Glomerular endothelial cell (primary cell): ENCODE data around the gene SLC35F6. TPM values are rescaled to one million over a fixed set of nuclear protein-coding genes. Genes with fewer than 3 reads are reported as not detected.
A peak's percentile ranks its signal among the peaks of the same experiment; 100 is the strongest.
"Not testable (repeated sequence)": the region's sequence is repeated elsewhere in the genome, so short reads cannot be mapped to it uniquely, and the experiment has no call there.

Experiments used
- DNase-seq: peaks from one replicate; pipeline ENCODE4 v3.0.0-alpha.2; 2011; ENCODE audit warnings: low read depth, low spot score; ENCODE audit errors: extremely low read depth
- total RNA-seq: library from RNA; depleted of rRNA; stranded (reverse); fragments of >200 nt; gene quantifications from 2 replicates; pipeline ENCODE4 v1.2.3, GENCODE V29; 2015

SLC35F6 gene
- total RNA-seq, 1 donor from 2014 or later, result 43.4 TPM

GRCh38 chr2:26729311-26729710 lies 34.8 kb upstream of the SLC35F6 start:
- DNase-seq, result no peak

GRCh38 chr2:26730549-26731344 lies 33.3 kb upstream of the SLC35F6 start:
- no peak for DNase-seq

GRCh38 chr2:26731714-26732113 lies 32.4 kb upstream of the SLC35F6 start:
- no peak for DNase-seq

GRCh38 chr2:26732446-26732845 lies 31.6 kb upstream of the SLC35F6 start:
- DNase-seq, result no peak

- no peak for DNase-seq
Measured at GRCh38 chr2:26733413-26733812, 30.7 kb upstream of the SLC35F6 start.

GRCh38 chr2:26735097-26735496 lies 29.0 kb upstream of the SLC35F6 start:
- DNase-seq, result no peak

- no peak for DNase-seq
Measured at GRCh38 chr2:26735883-26736588, 28.0 kb upstream of the SLC35F6 start.

- DNase-seq, result no peak
Measured at GRCh38 chr2:26737221-26737620, 26.9 kb upstream of the SLC35F6 start.

- no peak for DNase-seq
Measured at GRCh38 chr2:26738481-26738880, 25.6 kb upstream of the SLC35F6 start.

GRCh38 chr2:26739514-26739913 lies 24.6 kb upstream of the SLC35F6 start:
- no peak for DNase-seq

- no peak for DNase-seq
Measured at GRCh38 chr2:26740346-26740745, 23.7 kb upstream of the SLC35F6 start.

- no peak for DNase-seq
Measured at GRCh38 chr2:26740890-26741302, 23.2 kb upstream of the SLC35F6 start.

- DNase-seq, result no peak
Measured at GRCh38 chr2:26742048-26742770, 21.9 kb upstream of the SLC35F6 start.

GRCh38 chr2:26743852-26744251 lies 20.2 kb upstream of the SLC35F6 start:
- DNase-seq, result no peak

- no peak for DNase-seq
Measured at GRCh38 chr2:26744953-26745352, 19.1 kb upstream of the SLC35F6 start.

GRCh38 chr2:26745609-26746327 lies 18.3 kb upstream of the SLC35F6 start:
- peak; percentile 51 for DNase-seq

GRCh38 chr2:26746934-26747333 lies 17.1 kb upstream of the SLC35F6 start:
- no peak for DNase-seq

- DNase-seq, result not testable (repeated sequence)
Measured at GRCh38 chr2:26749787-26750420, 14.2 kb upstream of the SLC35F6 start.

- not testable (repeated sequence) for DNase-seq
Measured at GRCh38 chr2:26750467-26750866, 13.6 kb upstream of the SLC35F6 start.

GRCh38 chr2:26752656-26753055 lies 11.4 kb upstream of the SLC35F6 start:
- DNase-seq, result no peak
